ENCODE data around the gene ERVFRD-1.

ERVFRD-1 gene, protein sequence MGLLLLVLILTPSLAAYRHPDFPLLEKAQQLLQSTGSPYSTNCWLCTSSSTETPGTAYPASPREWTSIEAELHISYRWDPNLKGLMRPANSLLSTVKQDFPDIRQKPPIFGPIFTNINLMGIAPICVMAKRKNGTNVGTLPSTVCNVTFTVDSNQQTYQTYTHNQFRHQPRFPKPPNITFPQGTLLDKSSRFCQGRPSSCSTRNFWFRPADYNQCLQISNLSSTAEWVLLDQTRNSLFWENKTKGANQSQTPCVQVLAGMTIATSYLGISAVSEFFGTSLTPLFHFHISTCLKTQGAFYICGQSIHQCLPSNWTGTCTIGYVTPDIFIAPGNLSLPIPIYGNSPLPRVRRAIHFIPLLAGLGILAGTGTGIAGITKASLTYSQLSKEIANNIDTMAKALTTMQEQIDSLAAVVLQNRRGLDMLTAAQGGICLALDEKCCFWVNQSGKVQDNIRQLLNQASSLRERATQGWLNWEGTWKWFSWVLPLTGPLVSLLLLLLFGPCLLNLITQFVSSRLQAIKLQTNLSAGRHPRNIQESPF

DNA sequence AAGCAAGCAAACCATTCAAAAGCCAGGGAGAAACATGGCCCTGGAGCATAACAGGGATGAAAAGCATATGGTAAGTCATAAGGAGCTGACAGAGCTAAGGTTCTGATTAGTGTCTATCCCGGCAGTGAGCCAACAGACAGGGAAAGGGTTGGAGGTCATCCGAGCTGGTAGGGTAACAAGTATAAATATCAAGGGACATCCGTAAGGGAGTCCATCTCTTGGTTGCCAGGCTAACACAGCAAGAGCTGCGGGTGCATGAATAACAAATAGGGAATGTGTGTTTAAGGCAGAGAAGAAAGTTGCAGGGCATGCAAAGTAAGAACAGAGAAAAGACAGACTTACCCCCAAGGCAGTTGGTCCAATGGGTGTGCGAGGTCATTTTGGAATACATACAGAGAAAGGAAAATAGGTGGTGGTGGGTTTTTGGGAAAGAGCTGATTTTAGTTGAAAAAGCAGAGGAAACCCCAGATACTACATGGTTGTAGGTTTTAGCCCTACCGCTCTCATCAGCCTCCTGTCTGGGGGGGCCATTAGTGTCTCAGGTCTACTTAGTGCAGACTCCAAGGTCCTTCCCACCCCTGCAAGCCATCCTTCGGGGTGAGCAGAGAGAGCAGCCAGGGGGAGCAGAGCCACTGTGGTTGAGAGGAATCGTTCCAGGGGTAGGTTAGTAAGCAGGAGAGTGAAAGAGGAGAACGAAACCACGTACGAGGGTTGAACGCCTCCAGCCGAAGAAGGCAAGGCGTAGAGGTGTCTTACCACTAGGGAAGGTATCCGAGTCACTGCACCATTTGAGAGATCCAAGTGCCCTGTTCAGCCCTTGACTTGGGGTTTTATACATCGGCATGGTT, at the start of gene ERVFRD-1:
Gene ERVFRD-1 (minus strand): TSS at position 805 of the 848 bp plus-strand sequence. CDS start 6,415 bp downstream, outside the sequence.
- Histone ChIP-seq H3K4me3 (no peak within 1 kb of the TSS), H3K27ac (no peak within 1 kb of the TSS)
- TF ChIP-seq, protein P1, sequence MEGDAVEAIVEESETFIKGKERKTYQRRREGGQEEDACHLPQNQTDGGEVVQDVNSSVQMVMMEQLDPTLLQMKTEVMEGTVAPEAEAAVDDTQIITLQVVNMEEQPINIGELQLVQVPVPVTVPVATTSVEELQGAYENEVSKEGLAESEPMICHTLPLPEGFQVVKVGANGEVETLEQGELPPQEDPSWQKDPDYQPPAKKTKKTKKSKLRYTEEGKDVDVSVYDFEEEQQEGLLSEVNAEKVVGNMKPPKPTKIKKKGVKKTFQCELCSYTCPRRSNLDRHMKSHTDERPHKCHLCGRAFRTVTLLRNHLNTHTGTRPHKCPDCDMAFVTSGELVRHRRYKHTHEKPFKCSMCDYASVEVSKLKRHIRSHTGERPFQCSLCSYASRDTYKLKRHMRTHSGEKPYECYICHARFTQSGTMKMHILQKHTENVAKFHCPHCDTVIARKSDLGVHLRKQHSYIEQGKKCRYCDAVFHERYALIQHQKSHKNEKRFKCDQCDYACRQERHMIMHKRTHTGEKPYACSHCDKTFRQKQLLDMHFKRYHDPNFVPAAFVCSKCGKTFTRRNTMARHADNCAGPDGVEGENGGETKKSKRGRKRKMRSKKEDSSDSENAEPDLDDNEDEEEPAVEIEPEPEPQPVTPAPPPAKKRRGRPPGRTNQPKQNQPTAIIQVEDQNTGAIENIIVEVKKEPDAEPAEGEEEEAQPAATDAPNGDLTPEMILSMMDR (IDR thresholded peaks at IDR 0.05) = no peak
- no peak for DNase-seq (ENCODE audit: low spot score)

DNA sequence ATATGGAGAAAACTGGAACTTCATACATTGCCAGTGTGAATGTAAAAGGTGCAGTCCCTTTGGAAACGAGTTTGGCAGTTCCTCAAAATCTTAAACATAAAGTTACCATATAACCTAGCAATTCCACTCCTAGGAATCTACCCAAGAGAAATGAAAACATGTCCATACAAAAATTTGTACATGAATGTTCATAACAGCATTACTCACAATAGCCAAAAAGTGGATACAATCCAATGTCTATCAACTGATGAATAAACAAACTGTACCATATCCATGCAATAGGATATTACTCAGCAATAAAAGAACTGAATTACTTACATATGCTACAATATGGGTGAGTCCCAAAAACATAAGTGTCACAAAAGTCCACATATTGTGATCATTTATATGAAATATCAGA, 48.7 kb upstream of the ERVFRD-1 start:
- Histone ChIP-seq H3K4me3 (no peak overlapping the region), H3K27ac (no peak overlapping the region)
- no peak for DNase-seq (ENCODE audit: low spot score)
- TF ChIP-seq, protein P1 (IDR thresholded peaks at IDR 0.05) = no peak

DNA sequence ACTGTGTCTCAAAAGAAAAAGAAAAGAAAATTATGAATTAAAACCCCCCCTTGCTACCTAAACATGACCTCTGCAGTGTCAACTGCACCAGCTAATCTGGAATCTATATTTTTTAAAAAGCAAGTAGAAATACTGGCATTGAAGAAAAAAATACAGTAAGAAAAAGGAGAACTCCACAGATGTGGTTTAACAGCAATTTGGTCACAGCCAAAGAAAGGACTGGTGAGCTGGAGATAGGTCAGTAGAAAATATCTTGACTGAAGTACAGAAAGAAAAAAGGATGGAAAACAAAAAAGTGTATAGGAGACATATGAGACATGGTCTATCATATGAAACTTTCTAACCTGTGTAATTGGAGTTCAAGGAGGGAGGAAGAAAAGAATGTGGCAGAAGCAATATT, 44.1 kb upstream of the ERVFRD-1 start:
- Histone ChIP-seq H3K4me3 (no peak overlapping the region), H3K27ac (no peak overlapping the region)
- TF ChIP-seq, protein P1 (IDR thresholded peaks at IDR 0.05) = no peak
- no peak for DNase-seq (ENCODE audit: low spot score)

DNA sequence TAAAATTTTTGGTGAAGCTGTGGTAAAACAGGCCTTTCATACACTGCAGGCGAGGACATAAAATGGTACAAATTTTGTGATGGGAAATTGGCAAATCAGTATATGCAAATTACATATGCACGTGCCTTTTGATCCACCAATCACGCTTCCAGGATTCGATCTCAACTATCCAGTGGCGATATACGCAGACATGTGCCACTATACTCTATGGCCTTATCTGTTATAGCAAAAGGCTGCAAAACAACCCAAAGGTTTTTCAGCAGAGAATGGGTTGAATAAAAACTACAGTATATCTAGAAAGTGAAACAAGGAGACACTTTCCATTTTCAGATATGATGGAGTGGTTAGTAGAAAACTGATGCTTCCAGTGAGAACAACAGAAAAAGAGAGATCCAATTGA, 41.9 kb upstream of the ERVFRD-1 start:
- TF ChIP-seq, protein P1 (IDR thresholded peaks at IDR 0.05) = no peak
- H3K27ac ChIP-seq = no peak overlapping the region
- no peak for DNase-seq (ENCODE audit: low spot score)
- no peak overlapping the region for H3K4me3 ChIP-seq

DNA sequence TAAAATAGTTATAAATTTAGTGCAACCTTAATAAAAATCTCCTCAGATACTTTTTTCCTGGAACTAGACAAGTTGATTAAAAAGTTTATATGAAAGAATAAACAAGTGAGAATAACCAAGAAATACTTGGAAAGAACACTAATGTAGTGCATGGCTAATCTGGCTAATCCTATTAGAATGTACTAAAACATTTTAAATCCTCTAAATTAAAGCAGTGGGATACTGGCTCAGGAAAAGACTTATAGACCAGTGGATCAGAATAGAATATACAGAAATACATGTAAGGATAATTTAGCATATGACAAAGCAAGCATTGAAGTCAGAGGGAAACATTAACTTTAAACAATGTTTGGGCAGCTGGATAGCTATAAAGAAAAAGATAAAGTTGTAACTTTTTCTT, 41.1 kb upstream of the ERVFRD-1 start:
- DNase-seq (ENCODE audit: low spot score) = no peak
- Histone ChIP-seq H3K4me3 (no peak overlapping the region), H3K27ac (no peak overlapping the region)
- TF ChIP-seq, protein P1 (IDR thresholded peaks at IDR 0.05) = no peak

DNA sequence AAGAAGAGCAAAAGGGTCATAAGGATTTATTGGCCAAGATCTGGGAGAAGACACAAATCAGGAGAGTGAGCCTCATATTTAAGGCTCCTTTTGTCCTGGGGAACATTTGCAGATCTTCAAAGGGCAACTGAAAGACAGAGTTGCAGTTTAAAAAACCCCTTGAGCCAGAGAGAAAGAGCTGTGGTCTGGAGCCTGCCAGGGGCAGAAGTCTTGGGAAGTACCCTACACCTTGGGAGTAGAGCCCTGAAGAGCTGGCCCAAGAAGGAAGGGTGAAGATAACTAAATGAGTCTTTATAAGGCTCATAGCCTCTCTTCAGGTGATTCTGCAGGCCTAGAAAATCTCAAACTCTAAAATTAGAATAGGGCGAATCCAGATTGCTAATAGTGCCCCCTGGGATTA, 40.0 kb upstream of the ERVFRD-1 start:
- Histone ChIP-seq H3K27ac (no peak overlapping the region), H3K4me3 (no peak overlapping the region)
- DNase-seq (ENCODE audit: low spot score) = no peak
- TF ChIP-seq, protein P1 (IDR thresholded peaks at IDR 0.05) = no peak
